Epithelial cell of proximal tubule (primary cell): ENCODE measurements around the gene ITSN2. TPM values are rescaled to one million over a fixed set of nuclear protein-coding genes. Genes with fewer than 3 reads are reported as not detected.

ENCODE experiments used
- DNase-seq: peaks from one replicate; pipeline ENCODE4 v3.0.0-alpha.2; 2011; ENCODE audit warnings: low read depth
- H3K4me3 ChIP-seq: 2 replicates; pipeline ENCODE4 v1.5.1; 2011; ENCODE audit warnings: low read depth, mild to moderate bottlenecking, low read length
- total RNA-seq: library from RNA; depleted of rRNA; stranded (reverse); fragments of >200 nt; gene quantifications from 2 replicates; pipeline ENCODE4 v1.2.3, GENCODE V29; 2015
- TF ChIP-seq, protein P1 (sequence below): conservative IDR thresholded peaks from 2 replicates; pipeline ENCODE4 v1.5.1; 2012; ENCODE audit warnings: low read depth, mild to moderate bottlenecking, low read length

ITSN2 gene
- total RNA-seq, 1 donor from 2014 or later = 14.1 TPM

DNA sequence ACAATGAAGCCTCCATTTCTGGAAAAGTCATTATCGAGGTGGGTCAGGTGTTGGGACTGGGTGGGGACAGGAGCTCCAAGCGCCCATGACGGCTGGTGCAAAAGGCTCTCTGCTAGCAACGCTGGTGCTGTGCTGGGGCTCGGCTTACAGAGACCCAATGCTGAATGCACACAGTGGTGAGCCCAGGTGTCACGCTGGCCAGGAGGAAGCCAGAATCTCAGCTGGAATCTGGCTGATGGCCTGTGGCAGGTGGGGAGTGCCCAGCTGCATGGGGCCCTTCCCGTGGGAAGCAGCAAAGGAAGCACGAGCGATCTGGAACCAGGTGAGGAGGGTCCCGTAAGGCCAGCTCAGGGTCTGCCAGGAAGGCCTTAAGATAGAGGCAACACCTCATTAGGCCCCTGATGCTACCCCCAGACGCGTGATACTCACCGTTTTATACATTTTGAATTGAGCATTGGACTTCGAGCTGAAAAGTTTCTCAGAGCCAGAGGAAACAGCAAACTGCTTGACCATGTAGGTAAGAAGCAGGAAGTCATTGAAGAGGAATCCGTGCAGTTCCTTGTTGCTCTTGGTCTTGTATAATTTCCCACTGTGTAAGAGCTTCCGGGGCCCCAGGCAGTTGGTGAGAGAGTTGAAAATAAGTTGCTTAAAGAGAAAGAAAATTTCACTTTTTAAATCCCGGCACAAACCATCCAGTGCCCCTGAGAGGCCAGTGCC lies 150.8 kb downstream of the ITSN2 start:
- no peak overlapping the region for H3K4me3 ChIP-seq
- TF ChIP-seq, protein P1, sequence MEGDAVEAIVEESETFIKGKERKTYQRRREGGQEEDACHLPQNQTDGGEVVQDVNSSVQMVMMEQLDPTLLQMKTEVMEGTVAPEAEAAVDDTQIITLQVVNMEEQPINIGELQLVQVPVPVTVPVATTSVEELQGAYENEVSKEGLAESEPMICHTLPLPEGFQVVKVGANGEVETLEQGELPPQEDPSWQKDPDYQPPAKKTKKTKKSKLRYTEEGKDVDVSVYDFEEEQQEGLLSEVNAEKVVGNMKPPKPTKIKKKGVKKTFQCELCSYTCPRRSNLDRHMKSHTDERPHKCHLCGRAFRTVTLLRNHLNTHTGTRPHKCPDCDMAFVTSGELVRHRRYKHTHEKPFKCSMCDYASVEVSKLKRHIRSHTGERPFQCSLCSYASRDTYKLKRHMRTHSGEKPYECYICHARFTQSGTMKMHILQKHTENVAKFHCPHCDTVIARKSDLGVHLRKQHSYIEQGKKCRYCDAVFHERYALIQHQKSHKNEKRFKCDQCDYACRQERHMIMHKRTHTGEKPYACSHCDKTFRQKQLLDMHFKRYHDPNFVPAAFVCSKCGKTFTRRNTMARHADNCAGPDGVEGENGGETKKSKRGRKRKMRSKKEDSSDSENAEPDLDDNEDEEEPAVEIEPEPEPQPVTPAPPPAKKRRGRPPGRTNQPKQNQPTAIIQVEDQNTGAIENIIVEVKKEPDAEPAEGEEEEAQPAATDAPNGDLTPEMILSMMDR = no peak
- no peak for DNase-seq

DNA sequence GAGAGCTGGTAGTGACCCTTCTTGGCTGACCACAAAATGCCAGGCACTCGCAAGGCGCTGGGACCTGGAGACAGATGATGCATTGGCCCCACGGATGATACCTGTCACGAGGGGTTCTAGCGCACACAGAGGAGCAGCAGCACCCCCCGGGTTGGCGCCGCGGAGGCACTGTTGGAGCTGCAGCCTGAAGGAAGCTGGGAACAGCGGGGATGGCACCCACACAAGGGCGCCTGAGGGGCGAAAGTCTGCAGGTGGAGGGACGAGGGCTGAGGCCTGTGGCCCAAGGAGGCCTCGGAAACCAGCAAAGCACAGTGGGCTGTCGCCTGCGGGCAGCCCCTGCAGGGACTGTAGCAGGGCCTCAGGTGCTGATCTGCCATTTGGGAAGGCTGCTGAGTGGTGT lies 151.8 kb downstream of the ITSN2 start:
- TF ChIP-seq, protein P1 = no peak
- DNase-seq = no peak

DNA sequence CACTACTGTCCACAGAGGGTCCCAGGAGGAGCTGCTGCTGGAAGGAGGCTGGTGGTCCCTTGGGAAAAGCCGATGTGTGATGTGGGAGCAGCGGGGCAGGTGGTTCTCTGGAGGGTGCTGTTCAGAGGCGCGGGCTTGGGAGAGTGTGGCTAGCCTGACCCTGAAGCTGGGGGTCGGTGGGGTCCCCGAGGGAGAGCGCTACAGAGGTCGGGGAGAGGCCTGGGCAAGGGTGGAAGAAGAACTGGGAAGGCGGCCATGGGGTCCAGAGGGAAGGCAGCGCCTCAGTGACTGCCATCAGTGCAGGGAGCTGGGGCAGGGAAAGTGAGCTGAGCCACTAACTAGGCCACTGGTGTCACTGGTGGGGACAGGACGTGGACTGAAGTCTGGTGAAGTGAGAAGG lies 153.0 kb downstream of the ITSN2 start:
- DNase-seq = no peak
- TF ChIP-seq, protein P1 = no peak
- no peak overlapping the region for H3K4me3 ChIP-seq

More for the DNA sequence above, 151.8 kb downstream of the ITSN2 start:
- H3K4me3 ChIP-seq = no peak overlapping the region

- TF ChIP-seq, protein P1 = no peak
- no peak overlapping the region for H3K4me3 ChIP-seq
- no peak for DNase-seq
Observed at GRCh38 chr2:24206714-24207113, 153.6 kb downstream of the ITSN2 start.

DNA sequence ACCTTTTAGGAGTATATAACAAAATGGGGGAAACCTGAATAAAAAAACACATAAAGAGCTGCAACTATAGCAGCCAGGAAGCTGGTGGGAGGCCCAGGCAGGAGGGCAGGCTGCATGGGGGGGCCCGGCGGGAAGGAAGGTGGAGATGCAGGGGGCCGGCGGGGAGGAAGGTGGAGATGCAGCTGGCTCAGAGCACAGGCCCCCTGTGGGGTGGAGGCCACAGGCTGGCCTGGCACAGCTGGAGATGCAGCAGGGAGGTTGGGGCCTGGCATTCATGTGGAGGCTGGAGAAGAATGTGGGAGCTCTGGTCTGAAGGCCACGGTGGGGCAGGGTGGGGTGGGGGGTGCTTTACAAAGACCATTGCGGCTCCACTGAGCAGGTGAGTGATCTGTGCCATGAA lies 154.1 kb downstream of the ITSN2 start:
- TF ChIP-seq, protein P1 = no peak
- H3K4me3 ChIP-seq = no peak overlapping the region
- no peak for DNase-seq

- TF ChIP-seq, protein P1 = no peak
- no peak for DNase-seq
- no peak overlapping the region for H3K4me3 ChIP-seq
Observed at GRCh38 chr2:24205131-24205530, 155.2 kb downstream of the ITSN2 start.

DNA sequence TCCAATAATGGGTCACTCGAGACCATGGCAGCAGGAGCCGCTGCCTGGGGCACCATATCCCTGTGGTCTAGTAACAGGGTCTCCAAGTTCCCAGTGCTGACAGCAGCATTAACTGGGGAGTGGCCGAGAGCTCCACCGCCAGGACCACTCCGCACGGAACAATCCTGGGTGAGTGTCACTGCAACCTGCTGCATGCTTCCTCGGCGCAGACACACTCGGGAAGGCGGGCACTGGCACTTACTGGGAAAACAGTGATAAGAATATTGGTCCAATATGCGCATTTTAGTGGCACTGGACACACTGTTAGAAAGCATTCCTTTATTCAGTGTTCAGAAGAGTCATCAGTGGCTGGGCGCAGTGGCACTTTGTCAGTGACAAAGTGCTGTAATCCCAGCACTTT lies 155.8 kb downstream of the ITSN2 start:
- TF ChIP-seq, protein P1 = no peak
- no peak overlapping the region for H3K4me3 ChIP-seq
- DNase-seq = no peak
